ENCODE data around the gene CASD1.

GRCh38 chr7:94562525-94562924, 52.9 kb downstream of the CASD1 start:
- TF ChIP-seq POLR2AphosphoS5 (IDR thresholded peaks at IDR 0.05; ENCODE audit: low read depth, low read length) = no peak
- TF ChIP-seq TAF1 (IDR thresholded peaks at IDR 0.05; ENCODE audit: low read depth, low read length) = no peak
- TF ChIP-seq POLR2A (IDR thresholded peaks at IDR 0.05; ENCODE audit: low read depth, low read length) = no peak
- TF ChIP-seq POU2F2 (IDR thresholded peaks at IDR 0.05; ENCODE audit: low read depth, low read length) = no peak
- no peak for TF ChIP-seq PAX5 (IDR thresholded peaks at IDR 0.05; ENCODE audit: insufficient read depth, low read length, severe bottlenecking)
- TF ChIP-seq SPI1 (IDR thresholded peaks at IDR 0.05; ENCODE audit: low read depth, low read length) = no peak
